Endodermal cell (in vitro differentiated cells): ENCODE measurements around the gene WDR6. TPM values are rescaled to one million over a fixed set of nuclear protein-coding genes. Genes with fewer than 3 reads are reported as not detected.
A peak's percentile ranks its signal among the peaks of the same experiment; 100 is the strongest.

Experiments
- DNase-seq: peaks from one replicate; pipeline ENCODE4 v3.0.0-alpha.2; 2017
- H3K27ac ChIP-seq: 2 replicates; pipeline ENCODE4 v1.5.1; 2013; ENCODE audit warnings: mild to moderate bottlenecking, low read depth, low read length, moderate library complexity
- H3K27me3 ChIP-seq: 2 replicates; pipeline ENCODE4 v1.6.1; 2013; ENCODE audit warnings: mild to moderate bottlenecking, low read length, moderate library complexity; ENCODE audit not compliant: insufficient read depth, control insufficient read depth, poor library complexity, severe bottlenecking
- H3K36me3 ChIP-seq: 2 replicates; pipeline ENCODE4 v1.7.0; 2013; ENCODE audit warnings: mild to moderate bottlenecking, low read length, moderate library complexity; ENCODE audit not compliant: control insufficient read depth, insufficient read depth
- H3K4me1 ChIP-seq: one replicate; pipeline ENCODE4 v1.7.0; 2013; ENCODE audit warnings: low read length; ENCODE audit not compliant: control insufficient read depth, insufficient read depth
- H3K4me3 ChIP-seq: 2 replicates; pipeline ENCODE4 v1.5.1; 2013; ENCODE audit warnings: mild to moderate bottlenecking, low read length, moderate library complexity
- H3K9ac ChIP-seq: 2 replicates; pipeline ENCODE4 v1.6.1; 2013; ENCODE audit warnings: mild to moderate bottlenecking, low read length, moderate library complexity; ENCODE audit not compliant: poor library complexity, severe bottlenecking; ENCODE audit errors: extremely low read depth
- H3K9me3 ChIP-seq: 2 replicates; pipeline ENCODE4 v1.6.1; 2013; ENCODE audit warnings: mild to moderate bottlenecking, low read length, moderate library complexity; ENCODE audit not compliant: control insufficient read depth
- H3K27ac Mint-ChIP-seq: 2 replicates; pipeline ENCODE4 v1.8.0; 2020; ENCODE audit warnings: mixed read lengths
- H3K27me3 Mint-ChIP-seq: 2 replicates; pipeline ENCODE4 v1.8.0; 2021; ENCODE audit warnings: mild to moderate bottlenecking, mixed read lengths; ENCODE audit not compliant: insufficient read depth
- H3K36me3 Mint-ChIP-seq: 2 replicates; pipeline ENCODE4 v1.8.0; 2020; ENCODE audit warnings: low read depth, mixed read lengths
- H3K4me1 Mint-ChIP-seq: 2 replicates; pipeline ENCODE4 v1.8.0; 2020; ENCODE audit warnings: mixed read lengths
- H3K4me3 Mint-ChIP-seq: 2 replicates; pipeline ENCODE4 v1.8.0; 2020; ENCODE audit warnings: mild to moderate bottlenecking, moderate library complexity, mixed read lengths
- H3K9me3 Mint-ChIP-seq: 2 replicates; pipeline ENCODE4 v1.8.0; 2020; ENCODE audit warnings: mild to moderate bottlenecking, mixed read lengths
- WGBS, 2 experiments: methylation state at CpG; one replicate each; pipeline versions ENCODE4 v1.1.5 to v1.1.7; 2013; ENCODE audit warnings: missing lambda C conversion rate in 2 of 2, mixed read lengths in 1 of 2; ENCODE audit not compliant: insufficient coverage in 1 of 2, insufficient read length in 1 of 2; 5-methylcytosine and 5-hydroxymethylcytosine counted together
- microRNA-seq: library from miRNA; unstranded; fragments of <30 nt; microRNA quantifications from one replicate; pipeline ENCODE4 v1.2.0, GENCODE V29; 2020; ENCODE audit warnings: borderline microRNAs expressed
- total RNA-seq, 2 donors: library from RNA; stranded (reverse); fragmentation: NEBNext Ultra II Directional in 1 of 2; extraction: Animal tissue kit (Norgen Biotek cat#: 25700) in 1 of 2; gene quantifications; 2 replicates in 1 of 2; 3 replicates in 1 of 2; pipeline ENCODE4 v1.2.1, GENCODE V29; 2021
- TF ChIP-seq, protein P1 (sequence below): fragments of 200-600 bp; sonication (generic); conservative IDR thresholded peaks from 2 replicates; pipeline ENCODE4 v1.5.0; 2021; ENCODE audit warnings: antibody characterized with exemption, mild to moderate bottlenecking

The WDR6 gene
- total RNA-seq, 2 donors from 2014 or later, result 106 to 166 TPM

- Mint-ChIP-seq H3K4me3 (no peak overlapping the region), H3K4me1 (no peaks in the 10 kb centered on the region), H3K36me3 (peaks cover 68% of the 10 kb centered on the region), H3K27me3 (no peaks in the 10 kb centered on the region), H3K9me3 (no peaks in the 10 kb centered on the region), H3K27ac (no peak overlapping the region)
- DNase-seq, result no peak
- Histone ChIP-seq H3K4me1 (no peaks in the 10 kb centered on the region), H3K36me3 (peaks cover 84% of the 10 kb centered on the region), H3K27me3 (no peaks in the 10 kb centered on the region), H3K9me3 (no peaks in the 10 kb centered on the region), H3K27ac (no peak overlapping the region), H3K4me3 (no peak overlapping the region), H3K9ac (no peak overlapping the region)
- WGBS, 2 experiments, result 89 to 94% methylated on average over 7 of the region's 7 CpGs
- TF ChIP-seq, protein P1, sequence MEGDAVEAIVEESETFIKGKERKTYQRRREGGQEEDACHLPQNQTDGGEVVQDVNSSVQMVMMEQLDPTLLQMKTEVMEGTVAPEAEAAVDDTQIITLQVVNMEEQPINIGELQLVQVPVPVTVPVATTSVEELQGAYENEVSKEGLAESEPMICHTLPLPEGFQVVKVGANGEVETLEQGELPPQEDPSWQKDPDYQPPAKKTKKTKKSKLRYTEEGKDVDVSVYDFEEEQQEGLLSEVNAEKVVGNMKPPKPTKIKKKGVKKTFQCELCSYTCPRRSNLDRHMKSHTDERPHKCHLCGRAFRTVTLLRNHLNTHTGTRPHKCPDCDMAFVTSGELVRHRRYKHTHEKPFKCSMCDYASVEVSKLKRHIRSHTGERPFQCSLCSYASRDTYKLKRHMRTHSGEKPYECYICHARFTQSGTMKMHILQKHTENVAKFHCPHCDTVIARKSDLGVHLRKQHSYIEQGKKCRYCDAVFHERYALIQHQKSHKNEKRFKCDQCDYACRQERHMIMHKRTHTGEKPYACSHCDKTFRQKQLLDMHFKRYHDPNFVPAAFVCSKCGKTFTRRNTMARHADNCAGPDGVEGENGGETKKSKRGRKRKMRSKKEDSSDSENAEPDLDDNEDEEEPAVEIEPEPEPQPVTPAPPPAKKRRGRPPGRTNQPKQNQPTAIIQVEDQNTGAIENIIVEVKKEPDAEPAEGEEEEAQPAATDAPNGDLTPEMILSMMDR, result no peak
Measured at GRCh38 chr3:49058011-49058410, 50.8 kb downstream of the WDR6 start.

Small RNA genes lying within 50 kb of the gene (microRNA-seq; reads per million reads assigned to microRNA genes)
- gene MIR191 (1,572 reads per million, percentile 95 among the genes with 10 or more reads in this experiment), gene MIR425 (1,519 reads per million, percentile 95 among the genes with 10 or more reads in this experiment)

Other genes with a start within 250 kb of the WDR6 start
- gene PRKAR2A, start 159.5 kb upstream of the WDR6 start, total RNA-seq, result 10 to 100 TPM; 38.9 to 41.2 TPM
- gene SLC25A20, start 108.5 kb upstream of the WDR6 start, total RNA-seq, result 1 to 10 TPM; 5.0 to 6.7 TPM
- 100 to 1,000 TPM in 1 of 2 donors, 10 to 100 TPM in 1; 86.6 to 113 TPM for gene ARIH2, start 88.5 kb upstream of the WDR6 start, total RNA-seq
- gene P4HTM, start 17.1 kb upstream of the WDR6 start, total RNA-seq, result 10 to 100 TPM; 12.4 to 17.6 TPM
- 10 to 100 TPM; 40.8 to 41.9 TPM for gene DALRD3, start 11.2 kb downstream of the WDR6 start, total RNA-seq
- gene NDUFAF3, start 14.7 kb downstream of the WDR6 start, total RNA-seq, result 10 to 100 TPM; 32.9 to 39.1 TPM
- gene IMPDH2, start 22.0 kb downstream of the WDR6 start, total RNA-seq, result 100 to 1,000 TPM; 180 to 195 TPM
- gene QRICH1, start 86.7 kb downstream of the WDR6 start, total RNA-seq, result 100 to 1,000 TPM; 127 to 155 TPM
- gene QARS1, start 97.4 kb downstream of the WDR6 start, total RNA-seq, result 100 to 1,000 TPM; 314 to 358 TPM
- gene USP19, start 113.4 kb downstream of the WDR6 start, total RNA-seq, result 10 to 100 TPM; 61.5 to 63.2 TPM
- gene LAMB2, start 125.7 kb downstream of the WDR6 start, total RNA-seq, result 10 to 100 TPM; 83.6 to 97.8 TPM
- gene CCDC71, start 158.9 kb downstream of the WDR6 start, total RNA-seq, result 10 to 100 TPM; 23.4 to 25.7 TPM
- 10 to 100 TPM; 33.5 to 36.1 TPM for gene KLHDC8B, start 164.2 kb downstream of the WDR6 start, total RNA-seq